Brain microvascular endothelial cell (primary cell): ENCODE data around the gene NEDD9.

Experiments
- DNase-seq: peaks from one replicate; pipeline ENCODE4 v3.0.0-alpha.2; 2020
- H3K27ac ChIP-seq: fragments of 250-450 bp; sonication (Bioruptor Pico); 2 replicates; pipeline ENCODE4 v1.5.1; 2020; ENCODE audit warnings: mild to moderate bottlenecking, moderate library complexity
- H3K27me3 ChIP-seq: fragments of 250-450 bp; sonication (Bioruptor Pico); replicated peaks from 2 replicates; pipeline ENCODE4 v1.5.1; 2020; ENCODE audit warnings: mild to moderate bottlenecking
- H3K36me3 ChIP-seq: fragments of 250-450 bp; sonication (Bioruptor Pico); replicated peaks from 2 replicates; pipeline ENCODE4 v1.5.1; 2020; ENCODE audit warnings: mild to moderate bottlenecking
- H3K4me3 ChIP-seq: 2 replicates; pipeline ENCODE4 v1.5.1; 2011; ENCODE audit warnings: low read depth, mild to moderate bottlenecking, control low read depth, low read length, moderate library complexity
- in situ Hi-C: cut with HindIII; loops from 2 replicates; pipeline ENCODE4 v1.10.0; 2017; ENCODE audit warnings: low sequenced_read_pairs, low pct_ligation_motif_present
- TF ChIP-seq, protein P1 (sequence below): IDR thresholded peaks from 2 replicates; pipeline ENCODE4 v1.5.1; 2011; ENCODE audit warnings: low read depth, mild to moderate bottlenecking, moderate library complexity, low read length, control low read depth, inconsistent platforms; ENCODE audit errors: missing control alignments

NEDD9 gene

DNA sequence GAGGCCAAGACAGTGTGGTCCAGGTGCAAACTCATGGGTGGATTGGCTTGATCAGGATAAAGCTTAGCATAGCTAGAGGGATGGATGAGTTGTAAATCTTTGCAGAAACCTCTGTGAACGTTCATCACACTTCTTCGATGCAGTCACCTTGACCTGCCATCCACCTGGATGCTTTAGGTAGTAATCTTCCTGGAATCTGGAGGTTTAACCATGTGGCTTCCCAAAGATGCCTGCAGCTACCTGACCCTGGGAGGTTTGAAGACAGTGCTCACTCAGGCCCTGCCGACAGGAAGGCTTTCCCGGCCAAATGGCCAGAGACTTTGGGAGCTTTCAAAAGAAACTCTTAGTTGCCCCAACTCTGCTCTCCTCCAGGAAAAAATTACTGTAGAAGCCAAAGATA, 65.5 kb downstream of the NEDD9 start:
- Histone ChIP-seq H3K27ac (no peak overlapping the region), H3K4me3 (no peak overlapping the region), H3K27me3 (no peaks in the 10 kb centered on the region), H3K36me3 (no peaks in the 10 kb centered on the region)
- TF ChIP-seq, protein P1, sequence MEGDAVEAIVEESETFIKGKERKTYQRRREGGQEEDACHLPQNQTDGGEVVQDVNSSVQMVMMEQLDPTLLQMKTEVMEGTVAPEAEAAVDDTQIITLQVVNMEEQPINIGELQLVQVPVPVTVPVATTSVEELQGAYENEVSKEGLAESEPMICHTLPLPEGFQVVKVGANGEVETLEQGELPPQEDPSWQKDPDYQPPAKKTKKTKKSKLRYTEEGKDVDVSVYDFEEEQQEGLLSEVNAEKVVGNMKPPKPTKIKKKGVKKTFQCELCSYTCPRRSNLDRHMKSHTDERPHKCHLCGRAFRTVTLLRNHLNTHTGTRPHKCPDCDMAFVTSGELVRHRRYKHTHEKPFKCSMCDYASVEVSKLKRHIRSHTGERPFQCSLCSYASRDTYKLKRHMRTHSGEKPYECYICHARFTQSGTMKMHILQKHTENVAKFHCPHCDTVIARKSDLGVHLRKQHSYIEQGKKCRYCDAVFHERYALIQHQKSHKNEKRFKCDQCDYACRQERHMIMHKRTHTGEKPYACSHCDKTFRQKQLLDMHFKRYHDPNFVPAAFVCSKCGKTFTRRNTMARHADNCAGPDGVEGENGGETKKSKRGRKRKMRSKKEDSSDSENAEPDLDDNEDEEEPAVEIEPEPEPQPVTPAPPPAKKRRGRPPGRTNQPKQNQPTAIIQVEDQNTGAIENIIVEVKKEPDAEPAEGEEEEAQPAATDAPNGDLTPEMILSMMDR: no peak
- no peak for DNase-seq
- in situ Hi-C loops: no loop called here

DNA sequence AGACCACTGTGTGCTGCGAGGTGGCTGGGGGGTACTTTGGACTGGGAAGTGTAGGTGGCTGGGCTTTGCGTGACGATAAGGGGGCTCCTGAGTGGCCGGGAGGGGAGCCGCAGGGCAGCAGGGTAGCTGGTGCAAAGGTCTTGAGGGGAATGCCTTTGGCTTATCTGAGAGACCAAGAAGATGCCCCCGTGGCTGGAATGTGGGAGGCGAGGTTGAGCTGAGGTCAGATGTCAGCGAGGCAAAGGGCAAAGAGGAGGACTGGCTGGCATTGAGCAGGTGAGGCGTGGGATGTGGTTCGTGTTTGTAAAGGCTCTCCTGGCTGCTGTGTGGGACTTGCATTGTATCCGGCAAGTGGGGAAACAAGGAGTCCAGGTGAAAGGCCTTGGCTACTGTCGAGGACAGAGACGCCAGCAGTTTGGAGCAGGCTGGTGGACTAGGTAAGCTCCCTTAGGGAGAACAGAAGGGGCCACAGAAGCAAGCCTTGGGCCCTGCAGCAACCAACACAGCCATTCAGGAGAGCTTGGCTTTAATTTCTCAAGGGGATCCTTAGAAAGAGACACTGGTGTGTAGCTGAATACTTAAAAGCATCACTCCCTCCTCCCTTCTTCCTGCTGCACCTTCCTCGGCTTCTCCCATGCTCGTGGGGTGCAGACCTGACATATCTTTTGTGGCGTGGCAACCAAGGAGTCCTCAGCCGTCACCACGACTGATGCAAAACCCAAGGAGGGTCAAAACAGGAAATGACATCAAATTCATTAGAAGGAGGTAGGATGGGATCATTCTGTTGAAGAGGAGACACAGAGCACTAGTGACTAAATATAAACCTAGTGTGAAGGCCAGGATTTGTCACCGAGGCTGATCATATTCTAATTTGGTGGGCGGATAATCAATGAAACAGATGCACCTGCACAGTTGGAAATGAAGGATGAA, 67.5 kb downstream of the NEDD9 start:
- Histone ChIP-seq H3K27me3 (no peaks in the 10 kb centered on the region), H3K36me3 (no peaks in the 10 kb centered on the region), H3K4me3 (no peak overlapping the region), H3K27ac (no peak overlapping the region)
- in situ Hi-C loops: no loop called here
- TF ChIP-seq, protein P1: no peak
- no peak for DNase-seq

DNA sequence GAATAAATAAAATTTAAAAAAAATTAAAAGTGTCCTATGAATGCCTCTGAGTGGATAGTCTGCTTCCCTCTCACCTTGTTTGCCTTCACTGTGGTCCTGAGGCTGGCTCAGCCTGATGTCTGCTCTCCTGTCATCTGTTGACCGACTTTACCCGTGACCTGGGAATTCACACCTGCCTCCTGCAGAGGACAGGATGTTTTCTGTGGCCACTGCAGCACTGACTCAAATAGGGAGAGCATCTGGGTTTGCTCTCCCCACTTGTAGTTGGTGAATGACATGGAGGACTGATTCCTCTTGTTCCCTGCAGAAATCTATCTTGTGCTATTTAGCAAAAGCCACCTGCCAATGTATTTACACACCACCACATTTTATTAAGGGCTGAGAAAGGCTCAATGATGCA, 68.5 kb downstream of the NEDD9 start:
- in situ Hi-C loops: no loop called here
- no peak for DNase-seq
- TF ChIP-seq, protein P1: no peak
- Histone ChIP-seq H3K27me3 (no peaks in the 10 kb centered on the region), H3K4me3 (no peak overlapping the region), H3K36me3 (no peaks in the 10 kb centered on the region), H3K27ac (no peak overlapping the region)

DNA sequence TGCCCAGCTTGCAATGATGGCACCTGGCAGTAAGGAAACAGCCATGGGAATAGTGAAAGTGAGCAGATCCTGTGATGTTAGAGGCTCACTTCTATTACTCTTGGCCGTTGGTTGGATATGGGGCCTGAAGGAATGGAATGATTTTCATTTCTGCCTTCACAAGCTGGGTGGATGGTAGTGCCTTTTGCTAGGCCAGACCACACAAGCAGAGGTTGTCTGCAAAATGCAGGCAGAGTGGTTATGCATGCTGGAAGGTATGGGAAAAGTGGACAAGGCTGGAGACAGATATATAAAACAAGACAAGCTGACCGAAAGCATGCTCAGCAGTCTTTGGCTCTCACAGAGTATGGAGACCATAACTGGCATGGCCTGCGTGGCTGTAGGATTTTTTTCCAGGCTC, 70.2 kb downstream of the NEDD9 start:
- H3K4me3 ChIP-seq: no peak overlapping the region
- no peaks in the 10 kb centered on the region for H3K27me3 ChIP-seq
- no peak for DNase-seq
- H3K27ac ChIP-seq: no peak overlapping the region
- H3K36me3 ChIP-seq: no peaks in the 10 kb centered on the region
- TF ChIP-seq, protein P1: no peak
- in situ Hi-C loops: no loop called here

DNA sequence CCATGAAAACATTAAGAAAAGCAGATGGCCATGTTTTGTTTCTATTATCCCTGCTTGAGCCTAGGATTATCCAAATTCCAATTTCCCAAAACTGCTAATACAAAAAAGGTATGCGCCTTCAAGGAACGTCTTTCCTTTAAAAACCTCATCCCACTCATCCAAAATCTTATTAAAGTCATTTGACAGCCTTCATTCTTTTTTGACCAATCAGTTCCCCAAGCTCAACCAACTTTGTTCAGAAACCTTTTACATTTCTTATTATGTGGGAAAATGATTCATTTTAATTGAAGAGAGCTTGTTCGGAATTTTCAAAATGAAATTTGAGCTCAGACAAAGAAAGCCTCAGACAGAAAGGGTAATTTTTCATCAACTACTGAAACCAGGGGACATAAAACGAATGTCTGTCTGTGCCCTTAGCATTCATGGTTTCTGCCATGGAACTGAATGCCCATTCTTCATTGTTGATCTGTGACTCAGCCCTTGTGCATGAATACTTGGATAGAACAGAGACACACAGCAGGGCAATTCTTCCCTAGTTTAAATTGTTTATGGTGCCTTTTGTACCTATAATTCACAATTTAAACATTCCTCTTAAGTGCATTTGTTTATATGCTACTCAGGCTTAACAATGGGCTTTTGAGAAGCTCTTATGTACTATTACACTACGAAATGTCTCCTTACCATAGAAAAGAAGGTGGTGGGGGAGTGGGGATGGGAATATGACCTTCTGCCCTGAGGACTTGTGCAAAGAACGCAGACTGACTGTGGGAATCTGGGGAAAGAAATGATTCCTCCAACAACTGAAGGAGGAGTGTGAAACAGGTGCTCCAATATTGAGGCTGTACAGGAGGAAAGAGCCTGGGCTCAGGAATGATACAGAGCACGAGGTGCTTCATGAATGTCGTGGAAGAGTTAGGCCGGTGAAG, 71.2 kb downstream of the NEDD9 start:
- TF ChIP-seq, protein P1: no peak
- in situ Hi-C loops: no loop called here

More for the DNA sequence above, 71.2 kb downstream of the NEDD9 start:
- Histone ChIP-seq H3K27ac (no peak overlapping the region), H3K36me3 (no peaks in the 10 kb centered on the region), H3K4me3 (no peak overlapping the region), H3K27me3 (no peaks in the 10 kb centered on the region)
- peak; percentile 10 for DNase-seq
